ENCODE measurements around the gene LZIC.

LZIC gene

GRCh38 chr1:9886092-9886742 is 57.0 kb downstream of the LZIC start:
- Histone ChIP-seq H3K4me3 (ENCODE audit: low read length in 2 of 2) (no peak overlapping the region), H3K27me3 (ENCODE audit: control insufficient read depth in 1 of 2, insufficient read depth in 2 of 2, low read length in 2 of 2) (no peaks in the 10 kb centered on the region), H3K9me3 (ENCODE audit: control insufficient read depth in 2 of 2, low read length in 2 of 2) (no peaks in the 10 kb centered on the region), H3K4me1 (ENCODE audit: control insufficient read depth, insufficient read depth, low read length) (peaks cover 13% of the 10 kb centered on the region), H3K9ac (ENCODE audit: low read length in 2 of 2) (no peak overlapping the region), H3K36me3 (ENCODE audit: control insufficient read depth in 2 of 2, insufficient read depth in 2 of 2, low read length in 2 of 2) (peaks cover 0 to 2% of the 10 kb centered on the region in 2 donors), H3K27ac (ENCODE audit: low read length) (no peak overlapping the region)

DNA sequence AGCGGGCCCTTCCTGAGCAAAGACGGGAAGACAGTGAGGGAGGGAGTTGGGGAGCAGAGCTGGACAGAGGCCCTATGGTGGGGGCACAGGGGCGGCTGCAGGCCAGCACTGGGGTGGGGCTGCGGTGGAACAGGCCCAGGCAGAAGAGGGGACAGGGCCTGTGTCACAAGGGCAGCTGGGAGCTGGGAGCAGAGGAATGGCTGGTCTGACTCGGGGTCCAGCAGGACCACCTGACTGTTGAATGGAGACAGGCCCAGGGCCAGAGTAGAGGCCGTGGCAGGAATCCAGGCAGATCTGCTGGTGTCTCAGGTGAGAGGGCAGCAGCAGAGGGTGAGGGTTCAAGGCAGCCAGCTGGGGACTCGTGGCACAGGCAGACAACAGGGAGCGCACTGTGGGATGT is 58.4 kb downstream of the LZIC start:
- Histone ChIP-seq H3K27ac (ENCODE audit: low read length) (no peak overlapping the region), H3K4me3 (ENCODE audit: low read length in 2 of 2) (no peak overlapping the region), H3K9ac (ENCODE audit: low read length in 2 of 2) (no peak overlapping the region), H3K9me3 (ENCODE audit: control insufficient read depth in 2 of 2, low read length in 2 of 2) (no peaks in the 10 kb centered on the region), H3K36me3 (ENCODE audit: control insufficient read depth in 2 of 2, insufficient read depth in 2 of 2, low read length in 2 of 2) (peaks cover 0 to 2% of the 10 kb centered on the region in 2 donors), H3K27me3 (ENCODE audit: control insufficient read depth in 1 of 2, insufficient read depth in 2 of 2, low read length in 2 of 2) (no peaks in the 10 kb centered on the region), H3K4me1 (ENCODE audit: control insufficient read depth, insufficient read depth, low read length) (peaks cover 3% of the 10 kb centered on the region)

DNA sequence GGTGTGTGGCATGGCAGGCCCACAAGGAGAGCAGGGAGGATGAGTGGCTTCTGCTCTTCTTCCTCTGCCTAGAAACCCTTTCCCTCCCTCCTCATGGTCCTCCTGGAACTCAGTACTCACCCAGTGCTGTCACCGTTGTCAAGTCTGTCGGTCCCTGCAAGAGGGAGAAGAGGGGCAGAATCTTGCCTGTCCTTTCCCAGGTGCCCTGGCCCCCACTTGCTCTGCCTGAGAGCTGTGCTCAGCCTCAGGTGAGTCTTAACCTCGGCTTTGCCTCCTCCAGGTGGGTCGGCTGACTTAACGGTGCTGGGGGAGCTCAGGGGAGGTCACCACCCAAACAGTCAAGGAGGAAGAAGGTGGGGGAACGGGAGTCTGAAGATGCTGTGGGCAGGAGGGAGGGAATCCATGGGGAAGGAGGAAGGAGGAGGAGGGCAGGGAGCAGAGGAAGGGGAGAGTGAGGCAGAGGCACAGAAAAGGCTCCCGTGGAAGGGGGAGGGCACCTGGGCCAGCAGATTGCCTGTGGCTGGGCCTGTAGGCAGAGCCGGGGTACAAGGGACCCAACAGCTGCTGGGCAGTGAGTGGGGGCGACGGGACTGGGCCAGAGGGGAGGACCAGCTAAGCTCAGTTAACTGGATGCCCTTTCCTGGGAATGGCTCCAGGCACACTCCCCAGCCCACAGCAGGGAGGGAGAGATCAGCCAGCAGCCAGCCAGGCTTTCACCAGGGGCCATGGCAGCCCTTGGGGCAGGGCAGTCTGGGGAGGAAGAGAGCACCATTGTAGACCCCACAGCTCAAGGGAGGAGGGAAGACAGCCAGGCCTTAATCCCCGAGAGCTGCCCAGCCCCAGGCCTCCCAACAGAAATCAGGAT is 59.4 kb downstream of the LZIC start:
- Histone ChIP-seq H3K9me3 (ENCODE audit: control insufficient read depth in 2 of 2, low read length in 2 of 2) (no peaks in the 10 kb centered on the region), H3K9ac (ENCODE audit: low read length in 2 of 2) (no peak overlapping the region), H3K4me1 (ENCODE audit: control insufficient read depth, insufficient read depth, low read length) (no peaks in the 10 kb centered on the region), H3K4me3 (ENCODE audit: low read length in 2 of 2) (no peak overlapping the region), H3K27ac (ENCODE audit: low read length) (no peak overlapping the region), H3K27me3 (ENCODE audit: control insufficient read depth in 1 of 2, insufficient read depth in 2 of 2, low read length in 2 of 2) (no peaks in the 10 kb centered on the region), H3K36me3 (ENCODE audit: control insufficient read depth in 2 of 2, insufficient read depth in 2 of 2, low read length in 2 of 2) (peaks cover 0 to 2% of the 10 kb centered on the region in 2 donors)

DNA sequence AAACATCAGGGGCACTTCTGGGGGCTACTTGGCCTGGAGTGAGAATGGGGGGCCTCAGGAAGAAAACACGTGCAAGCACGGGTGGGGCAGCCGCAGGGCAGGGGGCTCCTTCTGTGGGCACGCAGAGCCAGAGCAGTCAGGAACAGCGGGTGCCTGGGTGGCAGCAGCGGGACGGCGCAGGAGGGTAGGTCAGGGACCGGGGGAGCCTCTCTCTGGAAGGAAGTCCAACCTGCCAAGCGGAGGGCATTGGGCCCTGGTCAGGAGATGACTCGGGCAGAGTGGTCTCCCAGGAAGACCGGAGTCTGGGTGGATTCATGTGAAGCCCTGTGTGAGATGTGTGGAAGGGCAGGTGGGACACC is 60.3 kb downstream of the LZIC start:
- H3K9ac ChIP-seq (ENCODE audit: low read length in 2 of 2): no peak overlapping the region
- no peaks in the 10 kb centered on the region for H3K4me1 ChIP-seq (ENCODE audit: control insufficient read depth, insufficient read depth, low read length)
- H3K27ac ChIP-seq (ENCODE audit: low read length): no peak overlapping the region

GRCh38 chr1:9882296-9882944 is 60.8 kb downstream of the LZIC start:
- H3K9me3 ChIP-seq (ENCODE audit: control insufficient read depth in 2 of 2, low read length in 2 of 2): no peaks in the 10 kb centered on the region
- no peaks in the 10 kb centered on the region for H3K4me1 ChIP-seq (ENCODE audit: control insufficient read depth, insufficient read depth, low read length)
- no peak overlapping the region for H3K4me3 ChIP-seq (ENCODE audit: low read length in 2 of 2)
- no peaks in the 10 kb centered on the region for H3K27me3 ChIP-seq (ENCODE audit: control insufficient read depth in 1 of 2, insufficient read depth in 2 of 2, low read length in 2 of 2)
- H3K9ac ChIP-seq (ENCODE audit: low read length in 2 of 2): no peak overlapping the region
- no peak overlapping the region for H3K27ac ChIP-seq (ENCODE audit: low read length)
- H3K36me3 ChIP-seq (ENCODE audit: control insufficient read depth in 2 of 2, insufficient read depth in 2 of 2, low read length in 2 of 2): peaks cover 0 to 2% of the 10 kb centered on the region in 2 donors

More for the DNA sequence above, 60.3 kb downstream of the LZIC start:
- Histone ChIP-seq H3K4me3 (ENCODE audit: low read length in 2 of 2) (no peak overlapping the region), H3K27me3 (ENCODE audit: control insufficient read depth in 1 of 2, insufficient read depth in 2 of 2, low read length in 2 of 2) (no peaks in the 10 kb centered on the region), H3K9me3 (ENCODE audit: control insufficient read depth in 2 of 2, low read length in 2 of 2) (no peaks in the 10 kb centered on the region), H3K36me3 (ENCODE audit: control insufficient read depth in 2 of 2, insufficient read depth in 2 of 2, low read length in 2 of 2) (peaks cover 0 to 2% of the 10 kb centered on the region in 2 donors)

- Histone ChIP-seq H3K36me3 (ENCODE audit: control insufficient read depth in 2 of 2, insufficient read depth in 2 of 2, low read length in 2 of 2) (peaks cover 0 to 2% of the 10 kb centered on the region in 2 donors), H3K4me3 (ENCODE audit: low read length in 2 of 2) (no peak overlapping the region), H3K9ac (ENCODE audit: low read length in 2 of 2) (no peak overlapping the region), H3K4me1 (ENCODE audit: control insufficient read depth, insufficient read depth, low read length) (no peaks in the 10 kb centered on the region), H3K9me3 (ENCODE audit: control insufficient read depth in 2 of 2, low read length in 2 of 2) (no peaks in the 10 kb centered on the region), H3K27ac (ENCODE audit: low read length) (no peak overlapping the region), H3K27me3 (ENCODE audit: control insufficient read depth in 1 of 2, insufficient read depth in 2 of 2, low read length in 2 of 2) (no peaks in the 10 kb centered on the region)
These were observed 61.3 kb downstream of the LZIC start for GRCh38 chr1:9881838-9882249.
